Ascending aorta (tissue), 2 donors: ENCODE results near the gene RSPRY1. TPM values are rescaled to one million over a fixed set of nuclear protein-coding genes. Genes with fewer than 3 reads are reported as not detected.

Experiments used
- DNase-seq, 2 donors: peaks; one replicate each; pipeline ENCODE4 v3.0.0-alpha.2; 2019; ENCODE audit warnings: low spot score in 2 of 2
- H3K27ac ChIP-seq, 2 donors: fragments of 200-600 bp; sonication (generic); one replicate each; pipeline ENCODE4 v1.5.1; 2016 to 2017; ENCODE audit warnings: mild to moderate bottlenecking in 1 of 2
- H3K27me3 ChIP-seq: fragments of 200-600 bp; sonication (generic); one replicate; pipeline ENCODE4 v1.5.1; 2017
- H3K36me3 ChIP-seq, 2 donors: fragments of 200-600 bp; sonication (generic); one replicate each; pipeline ENCODE4 v1.5.1; 2016
- H3K4me1 ChIP-seq, 2 donors: fragments of 200-600 bp; sonication (generic); one replicate each; pipeline ENCODE4 v1.5.1; 2016 to 2017; ENCODE audit warnings: mild to moderate bottlenecking in 1 of 2
- H3K4me3 ChIP-seq, 2 donors: fragments of 200-600 bp; sonication (generic); one replicate each; pipeline ENCODE4 v1.5.1; 2016 to 2017; ENCODE audit warnings: mild to moderate bottlenecking in 1 of 2
- H3K9me3 ChIP-seq, 2 donors: fragments of 200-600 bp; sonication (generic); one replicate each; pipeline ENCODE4 v1.5.1; 2016
- intact Hi-C: fragments of 100-400 bp; cut with DNase I; formaldehyde crosslinking; loops from one replicate; pipeline ENCODE4 v1.15.1; 2023
- total RNA-seq: library from RNA; depleted of rRNA; stranded (reverse); fragments of >200 nt; gene quantifications from one replicate; pipeline ENCODE4 v1.1.0, GENCODE V29; 2016
- TF ChIP-seq, protein P1 (sequence below), 3 experiments: fragments of 200-600 bp in 2 of 3; fragments of 450-650 bp in 1 of 3; sonication (generic) in 2 of 3; IDR thresholded peaks; one replicate each; pipeline ENCODE4 v1.5.1; 2016 to 2019; ENCODE audit warnings: antibody characterized with exemption in 3 of 3, mild to moderate bottlenecking in 1 of 3, moderate library complexity in 1 of 3

The RSPRY1 gene
- total RNA-seq, 1 donor from 2014 or later: 29.3 TPM

DNA sequence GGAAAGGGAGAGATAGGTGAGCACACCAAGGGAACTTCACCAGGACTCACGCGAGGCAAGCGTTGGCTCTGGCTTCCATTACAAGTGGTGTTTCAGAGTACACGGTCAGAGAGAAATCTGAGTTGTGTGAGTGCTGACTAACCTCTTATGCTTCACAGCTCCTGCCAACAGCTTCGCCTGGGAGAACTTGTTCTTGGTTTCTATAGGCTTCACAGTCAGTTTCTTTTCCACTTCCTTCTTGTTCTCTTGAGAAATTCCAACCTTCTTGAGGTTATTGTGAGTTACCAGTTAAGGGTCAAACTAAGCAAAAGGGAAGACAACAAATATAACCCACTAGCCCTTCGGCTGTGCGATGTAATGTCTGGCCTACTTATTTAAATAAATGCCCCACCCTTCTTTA is 19.2 kb upstream of the RSPRY1 start:
- no peak for DNase-seq
- TF ChIP-seq, protein P1, sequence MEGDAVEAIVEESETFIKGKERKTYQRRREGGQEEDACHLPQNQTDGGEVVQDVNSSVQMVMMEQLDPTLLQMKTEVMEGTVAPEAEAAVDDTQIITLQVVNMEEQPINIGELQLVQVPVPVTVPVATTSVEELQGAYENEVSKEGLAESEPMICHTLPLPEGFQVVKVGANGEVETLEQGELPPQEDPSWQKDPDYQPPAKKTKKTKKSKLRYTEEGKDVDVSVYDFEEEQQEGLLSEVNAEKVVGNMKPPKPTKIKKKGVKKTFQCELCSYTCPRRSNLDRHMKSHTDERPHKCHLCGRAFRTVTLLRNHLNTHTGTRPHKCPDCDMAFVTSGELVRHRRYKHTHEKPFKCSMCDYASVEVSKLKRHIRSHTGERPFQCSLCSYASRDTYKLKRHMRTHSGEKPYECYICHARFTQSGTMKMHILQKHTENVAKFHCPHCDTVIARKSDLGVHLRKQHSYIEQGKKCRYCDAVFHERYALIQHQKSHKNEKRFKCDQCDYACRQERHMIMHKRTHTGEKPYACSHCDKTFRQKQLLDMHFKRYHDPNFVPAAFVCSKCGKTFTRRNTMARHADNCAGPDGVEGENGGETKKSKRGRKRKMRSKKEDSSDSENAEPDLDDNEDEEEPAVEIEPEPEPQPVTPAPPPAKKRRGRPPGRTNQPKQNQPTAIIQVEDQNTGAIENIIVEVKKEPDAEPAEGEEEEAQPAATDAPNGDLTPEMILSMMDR (IDR thresholded peaks at IDR 0.05): no peak
- Histone ChIP-seq H3K36me3 (peaks cover 32 to 80% of the 10 kb centered on the region in 2 donors), H3K4me3 (no peak overlapping the region), H3K27me3 (no peaks in the 10 kb centered on the region), H3K9me3 (no peaks in the 10 kb centered on the region), H3K4me1 (no peaks in the 10 kb centered on the region), H3K27ac (no peak overlapping the region)
- intact Hi-C loops: no loop called here

DNA sequence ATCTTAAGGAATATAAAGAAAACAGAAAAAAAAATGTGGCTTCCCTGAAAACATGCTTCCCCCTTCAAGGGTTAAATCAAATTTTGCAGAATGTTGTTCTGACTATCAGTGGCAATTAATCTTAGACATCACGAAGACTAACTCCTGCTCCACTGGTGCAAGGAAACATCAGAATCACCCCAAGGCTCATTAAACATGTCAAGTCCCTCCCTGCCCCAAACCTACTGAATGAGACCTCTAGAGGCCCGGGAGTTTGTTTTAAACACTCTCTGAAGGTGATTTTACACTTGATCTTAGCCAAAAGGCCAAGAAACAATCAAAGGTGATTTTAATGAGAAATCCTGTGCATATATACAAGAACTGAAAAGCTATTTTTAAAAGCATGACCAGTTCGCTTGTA is 18.6 kb upstream of the RSPRY1 start:
- peaks cover 35 to 80% of the 10 kb centered on the region in 2 donors for H3K36me3 ChIP-seq
- no peaks in the 10 kb centered on the region for H3K27me3 ChIP-seq

DNA sequence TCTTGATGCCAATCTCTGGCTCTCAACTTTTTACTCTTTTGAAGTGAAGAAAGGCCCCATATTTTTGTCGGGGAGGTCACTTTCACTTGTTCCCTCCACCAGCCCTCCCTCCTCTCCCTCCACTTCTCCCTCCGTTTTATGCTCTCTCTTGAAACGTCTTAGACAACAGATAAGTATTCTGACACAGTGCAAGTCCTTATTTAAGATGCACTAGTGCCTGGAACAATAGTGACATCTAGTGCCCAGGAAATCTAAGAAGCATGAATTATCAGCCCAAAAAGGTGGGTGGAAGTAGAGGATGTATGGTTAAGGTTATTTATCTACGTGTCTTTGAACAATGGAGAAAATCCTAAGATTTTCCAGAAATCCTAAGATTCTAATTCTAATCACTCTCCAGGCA is 18.2 kb upstream of the RSPRY1 start:
- TF ChIP-seq, protein P1 (IDR thresholded peaks at IDR 0.05): peak; percentile 22 to 63 (median 62)
- Histone ChIP-seq H3K36me3 (peaks cover 40 to 80% of the 10 kb centered on the region in 2 donors), H3K4me3 (no peak overlapping the region), H3K9me3 (no peaks in the 10 kb centered on the region), H3K27me3 (no peaks in the 10 kb centered on the region), H3K27ac (no peak overlapping the region), H3K4me1 (no peaks in the 10 kb centered on the region)
- intact Hi-C loops: loop anchor here (1.0 to 2.0 kb wide), 2 partner anchors 84 to 301 kb away; no protein-coding TSS in a partner anchor
- DNase-seq: no peak

More for the DNA sequence above, 18.6 kb upstream of the RSPRY1 start:
- H3K4me3 ChIP-seq: no peak overlapping the region
- DNase-seq: no peak
- TF ChIP-seq, protein P1 (IDR thresholded peaks at IDR 0.05): no peak
- H3K4me1 ChIP-seq: no peaks in the 10 kb centered on the region
- intact Hi-C loops: no loop called here
- H3K9me3 ChIP-seq: no peaks in the 10 kb centered on the region
- no peak overlapping the region for H3K27ac ChIP-seq

DNA sequence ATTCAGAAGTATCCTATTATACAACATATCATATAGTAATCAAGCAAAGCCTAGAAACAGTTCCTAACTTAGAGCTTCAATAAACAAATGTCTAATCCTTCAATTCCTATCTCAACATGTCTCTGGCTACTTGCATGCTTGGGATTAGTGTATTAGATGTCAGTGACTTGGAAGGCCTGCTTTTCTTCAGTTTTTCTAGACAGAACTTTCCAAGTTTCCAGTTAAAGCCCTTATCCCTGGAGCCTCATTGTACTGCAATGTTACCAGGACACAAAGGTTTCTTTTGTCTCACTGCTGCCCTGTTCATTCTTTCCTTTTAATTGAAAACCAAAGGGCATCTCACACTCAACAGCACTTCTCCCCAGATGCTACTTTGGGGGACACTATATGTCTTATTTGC is 16.8 kb upstream of the RSPRY1 start:
- Histone ChIP-seq H3K4me3 (no peak overlapping the region), H3K27me3 (no peaks in the 10 kb centered on the region), H3K4me1 (no peaks in the 10 kb centered on the region), H3K9me3 (no peaks in the 10 kb centered on the region), H3K36me3 (peaks cover 37 to 75% of the 10 kb centered on the region in 2 donors), H3K27ac (no peak overlapping the region)
- intact Hi-C loops: loop anchor here (2.0 kb wide), 1 partner anchor 303 kb away; no protein-coding TSS in a partner anchor
- DNase-seq: no peak
- TF ChIP-seq, protein P1 (IDR thresholded peaks at IDR 0.05): no peak

DNA sequence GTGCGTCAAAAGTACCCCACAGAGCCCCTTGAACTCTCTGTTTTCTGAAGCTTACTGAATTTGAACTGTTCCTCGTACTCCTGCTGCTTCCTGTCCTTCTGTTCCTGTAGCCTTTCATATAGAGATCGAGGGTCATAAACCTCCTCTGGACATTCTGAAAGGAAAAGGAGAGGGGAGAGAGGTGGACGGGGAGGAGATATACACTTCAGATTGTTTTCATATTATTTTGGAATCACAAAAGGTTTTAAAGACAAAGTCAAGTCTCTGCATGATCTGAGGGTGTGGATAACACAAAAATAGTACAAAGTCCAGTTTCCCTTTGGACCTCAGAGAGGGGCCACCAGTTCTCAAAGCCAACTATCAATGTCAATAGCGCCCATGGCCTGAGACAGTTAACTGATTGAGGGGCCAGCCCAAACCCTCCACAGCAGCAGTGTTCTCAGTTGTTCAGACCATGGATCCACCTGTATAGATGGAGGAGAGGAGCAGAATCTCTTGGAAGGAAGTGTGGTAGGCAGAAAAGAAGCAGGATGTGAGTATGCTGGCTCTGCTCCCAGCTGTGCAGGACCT is 13.3 kb upstream of the RSPRY1 start:
- Histone ChIP-seq H3K36me3 (peaks cover 27 to 49% of the 10 kb centered on the region in 2 donors), H3K9me3 (no peaks in the 10 kb centered on the region), H3K27me3 (no peaks in the 10 kb centered on the region), H3K4me3 (no peak overlapping the region), H3K4me1 (no peaks in the 10 kb centered on the region), H3K27ac (no peak overlapping the region)
- TF ChIP-seq, protein P1 (IDR thresholded peaks at IDR 0.05): no peak
- intact Hi-C loops: no loop called here
- no peak for DNase-seq
